ENCODE results near the gene VSIG4. TPM values are rescaled to one million over a fixed set of nuclear protein-coding genes. Genes with fewer than 3 reads are reported as not detected.

Gene VSIG4
- total RNA-seq, 1 experiment from 2014 or later, result not detected

- no peaks in the 10 kb centered on the region for H3K9me3 ChIP-seq (ENCODE audit: low read depth, low read length, poor library complexity, severe bottlenecking)
- no peak overlapping the region for H3K4me3 ChIP-seq (ENCODE audit: low read depth, low read length, poor library complexity, severe bottlenecking)
- no peaks in the 10 kb centered on the region for H3K36me3 ChIP-seq (ENCODE audit: insufficient read depth, low read length, poor library complexity, severe bottlenecking)
- CTCF ChIA-PET, result no interaction called here
- intact Hi-C loops (cut with micrococcal nuclease; ENCODE audit: unreplicated experiment), result no loop called here
- no peak overlapping the region for H3K27ac ChIP-seq (ENCODE audit: low read depth, low read length, poor library complexity, severe bottlenecking)
- BruUV-seq (replicated peaks), result no TSS peak
- TF ChIP-seq EZH2 (IDR thresholded peaks at IDR 0.05; ENCODE audit: borderline replicate concordance, low read depth, low read length, poor library complexity, severe bottlenecking), result no peak
- no peak for TF ChIP-seq CTCF (conservative IDR thresholded peaks at IDR 0.05; ENCODE audit: low read depth, low read length)
- no peaks in the 10 kb centered on the region for H3K4me1 ChIP-seq (ENCODE audit: insufficient read depth, low read length, poor library complexity, severe bottlenecking)
- POLR2A ChIA-PET (ENCODE audit: low non-redundant PET), result no interaction called here
- no peak for DNase-seq (ENCODE audit: low spot score)
- H3K27me3 ChIP-seq (replicated peaks; ENCODE audit: insufficient read depth, low read depth, low read length, poor library complexity), result no peaks in the 10 kb centered on the region
Observed at GRCh38 chrX:66028936-66029335, 10.9 kb downstream of the VSIG4 start.

GRCh38 chrX:66024570-66024969, 15.3 kb downstream of the VSIG4 start:
- TF ChIP-seq CTCF (conservative IDR thresholded peaks at IDR 0.05; ENCODE audit: low read depth, low read length), result no peak
- TF ChIP-seq EZH2 (IDR thresholded peaks at IDR 0.05; ENCODE audit: borderline replicate concordance, low read depth, low read length, poor library complexity, severe bottlenecking), result no peak
- intact Hi-C loops (cut with micrococcal nuclease; ENCODE audit: unreplicated experiment), result no loop called here
- DNase-seq (ENCODE audit: low spot score), result no peak
- no peaks in the 10 kb centered on the region for H3K36me3 ChIP-seq (ENCODE audit: insufficient read depth, low read length, poor library complexity, severe bottlenecking)
- BruUV-seq (replicated peaks), result no TSS peak
- H3K27ac ChIP-seq (ENCODE audit: low read depth, low read length, poor library complexity, severe bottlenecking), result no peak overlapping the region
- CTCF ChIA-PET, result no interaction called here
- no peaks in the 10 kb centered on the region for H3K27me3 ChIP-seq (replicated peaks; ENCODE audit: insufficient read depth, low read depth, low read length, poor library complexity)
- no peaks in the 10 kb centered on the region for H3K4me1 ChIP-seq (ENCODE audit: insufficient read depth, low read length, poor library complexity, severe bottlenecking)
- POLR2A ChIA-PET (ENCODE audit: low non-redundant PET), result no interaction called here
- H3K9me3 ChIP-seq (ENCODE audit: low read depth, low read length, poor library complexity, severe bottlenecking), result no peaks in the 10 kb centered on the region
- no peak overlapping the region for H3K4me3 ChIP-seq (ENCODE audit: low read depth, low read length, poor library complexity, severe bottlenecking)

DNA sequence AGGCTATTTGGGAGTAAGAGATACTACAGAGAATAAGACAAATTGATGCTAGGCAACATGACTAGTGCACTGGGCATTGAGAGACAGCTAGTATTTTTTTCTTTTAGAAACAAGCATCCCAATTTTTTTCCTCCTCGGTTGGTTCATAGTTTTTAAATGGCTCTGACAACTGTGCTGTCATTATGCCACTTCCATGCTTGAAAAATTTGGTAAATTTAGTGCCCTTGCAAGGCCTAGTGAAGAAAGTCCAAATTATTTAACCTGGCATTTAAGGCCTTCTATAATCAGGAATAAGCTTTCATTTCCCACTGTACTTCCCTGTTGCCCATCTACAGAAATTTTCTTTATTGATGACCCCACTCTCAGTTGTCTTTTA, 15.8 kb downstream of the VSIG4 start:
- H3K4me3 ChIP-seq (ENCODE audit: low read depth, low read length, poor library complexity, severe bottlenecking), result no peak overlapping the region
- intact Hi-C loops (cut with micrococcal nuclease; ENCODE audit: unreplicated experiment), result no loop called here
- no peaks in the 10 kb centered on the region for H3K4me1 ChIP-seq (ENCODE audit: insufficient read depth, low read length, poor library complexity, severe bottlenecking)
- DNase-seq (ENCODE audit: low spot score), result no peak
- no peaks in the 10 kb centered on the region for H3K9me3 ChIP-seq (ENCODE audit: low read depth, low read length, poor library complexity, severe bottlenecking)
- BruUV-seq (replicated peaks), result no TSS peak
- no peaks in the 10 kb centered on the region for H3K27me3 ChIP-seq (replicated peaks; ENCODE audit: insufficient read depth, low read depth, low read length, poor library complexity)
- no peaks in the 10 kb centered on the region for H3K36me3 ChIP-seq (ENCODE audit: insufficient read depth, low read length, poor library complexity, severe bottlenecking)
- TF ChIP-seq CTCF (conservative IDR thresholded peaks at IDR 0.05; ENCODE audit: low read depth, low read length) (no peak), EZH2 (IDR thresholded peaks at IDR 0.05; ENCODE audit: borderline replicate concordance, low read depth, low read length, poor library complexity, severe bottlenecking) (no peak)
- ChIA-PET POLR2A (ENCODE audit: low non-redundant PET) (no interaction called here), CTCF (no interaction called here)
- H3K27ac ChIP-seq (ENCODE audit: low read depth, low read length, poor library complexity, severe bottlenecking), result no peak overlapping the region
